ENCODE results near the gene PCNA. TPM values are rescaled to one million over a fixed set of nuclear protein-coding genes. Genes with fewer than 3 reads are reported as not detected.

Gene PCNA
- total RNA-seq, 8 experiments from 2014 or later = 38.4 to 257 (median 86.4) TPM

- ATAC-seq (replicated peaks in 6 of 8) = no peak
- no peak overlapping the region for H3K27ac ChIP-seq
- WGBS, 10 experiments = 60 to 100% (median 92%) methylated on average over 3 to 5 of the region's 5 CpGs
- in situ Hi-C loops (cut with MboI; ENCODE audit: low pct_unique_long_range_greater_than_20kb in 2 of 9, low sequenced_read_pairs in 9 of 9, unreplicated experiment in 9 of 9) = no loop called here
- H3K4me1 ChIP-seq (replicated peaks in 1 of 2) = peaks cover 9 to 11% of the 10 kb centered on the region in 2 donors
- H3K4me3 ChIP-seq = no peak overlapping the region
These were observed 11.7 kb upstream of the PCNA start for GRCh38 chr20:5131502-5131901.

DNA sequence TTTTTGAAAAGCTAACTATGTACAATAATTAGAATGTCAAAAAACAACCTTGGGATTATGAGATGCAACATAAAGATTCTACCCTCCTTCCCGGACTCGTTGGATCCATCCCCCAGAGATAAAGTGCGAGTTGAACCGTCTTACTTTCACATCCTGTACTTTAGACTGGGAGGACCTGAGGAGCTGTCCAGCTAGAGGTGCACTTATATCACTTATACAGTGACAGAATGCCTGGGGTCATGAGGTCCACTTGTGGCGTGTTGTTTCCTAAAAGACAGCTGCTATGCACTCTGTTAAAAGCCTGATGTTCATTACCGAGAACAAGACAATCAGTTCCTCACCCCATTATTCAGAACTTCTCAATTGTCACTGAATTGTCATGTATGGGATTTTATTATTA, 9.1 kb upstream of the PCNA start:
- WGBS, 10 experiments = 60 to 100% (median 89%) methylated on average over 1 to 6 of the region's 6 CpGs; no CpG with 5 or more reads in 1 of the 10 experiments
- no peak overlapping the region for H3K27ac ChIP-seq
- in situ Hi-C loops (cut with MboI; ENCODE audit: low pct_unique_long_range_greater_than_20kb in 2 of 9, low sequenced_read_pairs in 9 of 9, unreplicated experiment in 9 of 9) = loop anchor here in 2 of 9 experiments (10.0 kb wide), 2 partner anchors 56 to 66 kb away; no protein-coding TSS in a partner anchor
- H3K4me1 ChIP-seq (replicated peaks in 1 of 2) = peaks cover 14 to 15% of the 10 kb centered on the region in 2 donors
- ATAC-seq (replicated peaks in 6 of 8) = no peak
- H3K4me3 ChIP-seq = no peak overlapping the region

GRCh38 chr20:5127859-5128424, 8.2 kb upstream of the PCNA start:
- H3K4me1 ChIP-seq (replicated peaks in 1 of 2) = peaks cover 14 to 15% of the 10 kb centered on the region in 2 donors
- WGBS, 10 experiments = 0 to 60% (median 15%) methylated on average over 1 to 4 of the region's 6 CpGs; no CpG with 5 or more reads in 4 of the 10 experiments
- no peak for ATAC-seq (replicated peaks in 6 of 8)
- H3K27ac ChIP-seq = peak overlapping the region; percentile 78 to 85
- peak overlapping the region; percentile 58 to 65 (median 61) for H3K4me3 ChIP-seq
- in situ Hi-C loops (cut with MboI; ENCODE audit: low pct_unique_long_range_greater_than_20kb in 2 of 9, low sequenced_read_pairs in 9 of 9, unreplicated experiment in 9 of 9) = loop anchor here in 2 of 9 experiments (10.0 kb wide), 2 partner anchors 57 to 67 kb away; no protein-coding TSS in a partner anchor

DNA sequence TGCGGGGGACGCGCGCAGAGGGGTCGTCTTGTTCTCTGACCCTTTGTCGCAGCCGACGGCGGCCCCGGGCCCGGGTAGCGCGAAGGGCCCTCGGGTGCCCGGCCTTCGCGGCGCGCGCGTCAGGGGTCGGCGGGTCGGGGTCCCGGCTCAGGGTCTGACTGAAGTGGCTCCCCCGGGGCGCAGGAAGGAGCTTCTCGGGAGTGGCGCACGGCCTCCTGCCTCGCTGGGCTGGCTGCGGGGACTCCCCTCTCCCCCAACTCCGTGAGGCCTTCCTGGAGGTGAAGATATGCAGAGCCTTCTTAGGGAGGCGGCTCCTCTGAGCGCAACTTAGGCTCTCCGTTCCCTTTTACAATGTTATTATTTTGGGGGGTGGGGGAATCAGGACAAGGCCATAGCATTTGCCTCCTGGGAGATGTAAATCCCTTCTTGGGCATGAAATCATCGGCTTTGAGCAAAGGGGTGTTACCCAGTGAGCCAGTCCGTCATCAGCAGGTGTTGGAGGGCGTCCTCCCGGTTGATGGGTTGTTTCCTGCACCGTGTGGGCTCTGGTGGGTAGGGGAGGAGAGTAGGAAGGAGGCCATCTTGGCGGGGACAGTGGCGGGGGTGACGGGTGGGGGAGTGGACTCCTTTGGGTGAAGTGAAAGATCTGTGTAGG, 7.6 kb upstream of the PCNA start:
- peak; percentile 8 to 42 (median 30) for ATAC-seq (replicated peaks in 6 of 8)
- peak overlapping the region; percentile 78 to 85 for H3K27ac ChIP-seq
- peak overlapping the region; percentile 58 to 65 (median 61) for H3K4me3 ChIP-seq
- WGBS, 10 experiments = 0 to 11% methylated on average over 1 to 5 of the region's 44 CpGs; no CpG with 5 or more reads in 8 of the 10 experiments
- H3K4me1 ChIP-seq (replicated peaks in 1 of 2) = peaks cover 14 to 15% of the 10 kb centered on the region in 2 donors
- in situ Hi-C loops (cut with MboI; ENCODE audit: low pct_unique_long_range_greater_than_20kb in 2 of 9, low sequenced_read_pairs in 9 of 9, unreplicated experiment in 9 of 9) = loop anchor here in 2 of 9 experiments (10.0 kb wide), 2 partner anchors 57 to 67 kb away; no protein-coding TSS in a partner anchor

- WGBS, 10 experiments = 0 to 2% (median 1%) methylated on average over 1 to 14 of the region's 78 CpGs; no CpG with 5 or more reads in 6 of the 10 experiments
- in situ Hi-C loops (cut with MboI; ENCODE audit: low pct_unique_long_range_greater_than_20kb in 2 of 9, low sequenced_read_pairs in 9 of 9, unreplicated experiment in 9 of 9) = loop anchor here in 2 of 9 experiments (10.0 kb wide), 2 partner anchors 58 to 68 kb away; no protein-coding TSS in a partner anchor
- ATAC-seq (replicated peaks in 6 of 8) = peak; percentile 82 to 93 (median 90)
- Histone ChIP-seq H3K4me3 (peak within 1 kb of the TSS; percentile 58 to 65 (median 61)), H3K4me1 (replicated peaks in 1 of 2) (peaks cover 14 to 15% of the 10 kb centered on the region in 2 donors), H3K27ac (peak within 1 kb of the TSS; percentile 78 to 85)
These were observed 6.9 kb upstream of the PCNA start, which contains the start of gene CDS2 for GRCh38 chr20:5126512-5127203. CDS2 (plus strand) TSS chr20:5127008; CDS start chr20:5127093, 85 bp downstream.

DNA sequence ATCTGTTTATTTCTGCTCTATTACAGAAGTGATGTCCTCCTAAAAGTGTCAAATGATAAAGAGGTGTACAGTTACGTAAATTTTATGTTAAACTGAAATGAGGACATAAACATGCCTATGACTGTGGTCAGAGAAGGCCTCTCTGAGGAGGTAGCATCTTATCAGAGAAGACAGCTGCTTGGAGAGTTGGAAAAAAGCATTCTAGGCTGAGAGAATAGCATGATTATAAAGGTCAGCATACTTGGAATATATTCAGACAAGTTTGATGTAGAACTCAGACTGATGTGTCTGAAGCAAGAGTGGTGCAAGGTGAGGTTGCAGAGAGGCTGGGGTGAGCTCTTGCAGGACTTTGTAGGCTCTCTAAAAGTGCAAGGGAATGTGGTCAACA, 3.1 kb upstream of the PCNA start:
- WGBS, 10 experiments = 40 to 100% (median 94%) methylated on average over 1 of the region's 1 CpG; no CpG with 5 or more reads in 4 of the 10 experiments
- H3K4me3 ChIP-seq = no peak overlapping the region
- in situ Hi-C loops (cut with MboI; ENCODE audit: low pct_unique_long_range_greater_than_20kb in 2 of 9, low sequenced_read_pairs in 9 of 9, unreplicated experiment in 9 of 9) = loop anchor here in 2 of 9 experiments (10.0 kb wide), 2 partner anchors 62 to 72 kb away; no protein-coding TSS in a partner anchor
- no peak for ATAC-seq (replicated peaks in 6 of 8)
- H3K27ac ChIP-seq = no peak overlapping the region
- H3K4me1 ChIP-seq (replicated peaks in 1 of 2) = peaks cover 8 to 10% of the 10 kb centered on the region in 2 donors

DNA sequence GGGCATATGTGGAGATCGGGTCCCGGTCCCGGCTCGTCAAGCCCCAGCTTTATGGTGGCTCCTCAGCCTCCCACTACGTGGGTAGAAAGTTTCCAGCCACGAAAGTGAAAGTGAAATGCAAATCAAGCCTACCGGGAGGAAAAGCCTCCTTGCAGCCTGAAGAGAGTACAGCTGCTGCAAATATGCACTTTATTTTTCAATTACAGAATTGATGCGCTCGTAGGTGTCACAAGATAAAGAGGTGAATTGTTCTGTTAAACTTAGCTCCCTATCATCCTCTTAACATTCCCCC, 373 bp upstream of the PCNA start:
- Histone ChIP-seq H3K27ac (peak overlapping the region in 1 of 2 donors; percentile 81), H3K4me3 (peak overlapping the region; percentile 59 to 75 (median 71)), H3K4me1 (replicated peaks in 1 of 2) (peaks cover 4 to 9% of the 10 kb centered on the region in 2 donors)
- in situ Hi-C loops (cut with MboI; ENCODE audit: low pct_unique_long_range_greater_than_20kb in 2 of 9, low sequenced_read_pairs in 9 of 9, unreplicated experiment in 9 of 9) = loop anchor here in 2 of 9 experiments (10.0 kb wide), 2 partner anchors 65 to 75 kb away; no protein-coding TSS in a partner anchor
- WGBS, 10 experiments = 0 to 29% (median 0%) methylated on average over 1 to 4 of the region's 9 CpGs; no CpG with 5 or more reads in 2 of the 10 experiments
- ATAC-seq (replicated peaks in 6 of 8) = no peak

- Histone ChIP-seq H3K4me1 (replicated peaks in 1 of 2) (peaks cover 4 to 9% of the 10 kb centered on the region in 2 donors), H3K4me3 (peak overlapping the region; percentile 59 to 75 (median 71)), H3K27ac (no peak overlapping the region)
- ATAC-seq (replicated peaks in 6 of 8) = no peak
- 0 to 4% (median 0%) methylated on average over 1 to 10 of the region's 21 CpGs; no CpG with 5 or more reads in 5 of the 10 experiments for WGBS, 10 experiments
- in situ Hi-C loops (cut with MboI; ENCODE audit: low pct_unique_long_range_greater_than_20kb in 2 of 9, low sequenced_read_pairs in 9 of 9, unreplicated experiment in 9 of 9) = no loop called here
These were observed 669 bp downstream of the PCNA start for GRCh38 chr20:5119143-5119434.

- WGBS, 10 experiments = 0 to 11% (median 1%) methylated on average over 3 to 22 of the region's 23 CpGs; no CpG with 5 or more reads in 2 of the 10 experiments
- no peak for ATAC-seq (replicated peaks in 6 of 8)
- Histone ChIP-seq H3K4me3 (peak overlapping the region; percentile 59 to 75 (median 71)), H3K4me1 (replicated peaks in 1 of 2) (peaks cover 4 to 14% of the 10 kb centered on the region in 2 donors), H3K27ac (no peak overlapping the region)
- in situ Hi-C loops (cut with MboI; ENCODE audit: low pct_unique_long_range_greater_than_20kb in 2 of 9, low sequenced_read_pairs in 9 of 9, unreplicated experiment in 9 of 9) = no loop called here
These were observed 1.3 kb downstream of the PCNA start for GRCh38 chr20:5118220-5119142.

GRCh38 chr20:5116875-5117274, 2.9 kb downstream of the PCNA start:
- Histone ChIP-seq H3K4me3 (no peak overlapping the region), H3K4me1 (replicated peaks in 1 of 2) (peaks cover 5 to 16% of the 10 kb centered on the region in 2 donors), H3K27ac (no peak overlapping the region)
- WGBS, 10 experiments = 45 to 90% (median 71%) methylated on average over 1 to 3 of the region's 3 CpGs; no CpG with 5 or more reads in 1 of the 10 experiments
- no peak for ATAC-seq (replicated peaks in 6 of 8)
- in situ Hi-C loops (cut with MboI; ENCODE audit: low pct_unique_long_range_greater_than_20kb in 2 of 9, low sequenced_read_pairs in 9 of 9, unreplicated experiment in 9 of 9) = no loop called here

DNA sequence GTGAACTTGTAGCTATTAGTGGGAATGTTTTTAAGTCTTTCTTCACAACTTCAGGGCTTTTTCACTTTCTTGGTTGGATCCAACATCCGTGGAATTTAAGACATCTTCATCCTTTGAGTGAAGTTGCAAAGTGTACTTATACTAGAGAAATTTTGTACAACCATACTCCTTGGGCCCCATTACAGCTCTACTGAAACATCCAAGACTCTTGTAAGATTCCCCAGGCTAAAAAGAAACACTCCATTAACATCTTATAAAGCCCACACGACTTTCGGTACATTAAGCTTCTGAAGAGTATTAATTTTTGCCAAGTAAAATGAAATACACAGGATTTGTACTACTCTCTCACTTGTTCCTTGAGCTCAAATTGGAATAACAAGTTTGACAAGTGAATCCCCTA, 5.4 kb downstream of the PCNA start:
- ATAC-seq (replicated peaks in 6 of 8) = no peak
- WGBS, 10 experiments = 47 to 100% (median 68%) methylated on average over 1 to 3 of the region's 3 CpGs; no CpG with 5 or more reads in 2 of the 10 experiments
- peaks cover 8 to 20% of the 10 kb centered on the region in 2 donors for H3K4me1 ChIP-seq (replicated peaks in 1 of 2)
- no peak overlapping the region for H3K27ac ChIP-seq
- H3K4me3 ChIP-seq = no peak overlapping the region
- in situ Hi-C loops (cut with MboI; ENCODE audit: low pct_unique_long_range_greater_than_20kb in 2 of 9, low sequenced_read_pairs in 9 of 9, unreplicated experiment in 9 of 9) = no loop called here

DNA sequence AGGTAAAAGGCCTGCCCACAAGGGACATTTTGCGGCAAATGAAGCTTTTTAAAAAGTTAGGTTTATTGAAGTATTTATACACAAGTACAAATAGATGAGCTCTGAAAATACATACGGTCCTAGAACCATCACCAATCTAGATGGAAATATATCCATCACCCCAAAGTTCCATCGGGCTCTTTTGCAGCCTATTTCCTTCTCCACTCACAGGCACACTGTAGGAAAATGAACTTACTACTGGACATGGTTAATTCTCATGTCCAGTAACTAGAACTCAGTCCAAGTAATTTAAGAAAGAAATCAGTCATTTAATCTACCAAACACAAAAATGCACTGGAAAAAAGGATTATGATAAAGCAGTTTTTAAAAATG, 6.2 kb downstream of the PCNA start:
- H3K4me1 ChIP-seq (replicated peaks in 1 of 2) = peaks cover 8 to 20% of the 10 kb centered on the region in 2 donors
- no peak for ATAC-seq (replicated peaks in 6 of 8)
- whole genome bisulfite sequencing, 10 experiments = 13 to 100% (median 41%) methylated on average over 1 to 3 of the region's 3 CpGs; no CpG with 5 or more reads in 3 of the 10 experiments
- H3K27ac ChIP-seq = peak overlapping the region; percentile 90 to 93
- in situ Hi-C loops (cut with MboI; ENCODE audit: low pct_unique_long_range_greater_than_20kb in 2 of 9, low sequenced_read_pairs in 9 of 9, unreplicated experiment in 9 of 9) = no loop called here
- peak overlapping the region; percentile 82 to 98 (median 97) for H3K4me3 ChIP-seq
